Breast epithelium (tissue), 4 donors: Measurements from ENCODE around the gene DNAL1. TPM values are rescaled to one million over a fixed set of nuclear protein-coding genes. Genes with fewer than 3 reads are reported as not detected.

Experiments used
- DNase-seq, 2 donors: peaks; one replicate each; pipeline ENCODE4 v3.0.0-alpha.2; 2019; ENCODE audit warnings: low spot score in 2 of 2
- H3K27ac ChIP-seq, 2 donors: fragments of 200-600 bp; sonication (generic) in 1 of 2; one replicate each; pipeline ENCODE4 v1.5.1; 2016 to 2019; ENCODE audit warnings: mild to moderate bottlenecking in 1 of 2
- H3K27me3 ChIP-seq, 2 donors: fragments of 200-600 bp; sonication (generic) in 1 of 2; one replicate each; pipeline versions ENCODE4 v1.5.1 to v1.6.0; 2017 to 2019; ENCODE audit warnings: control low read depth in 1 of 2, mild to moderate bottlenecking in 1 of 2
- H3K36me3 ChIP-seq: fragments of 200-600 bp; one replicate; pipeline ENCODE4 v1.5.1; 2019
- H3K4me1 ChIP-seq, 2 donors: fragments of 200-600 bp; sonication (generic); one replicate each; pipeline ENCODE4 v1.5.1; 2016 to 2019; ENCODE audit warnings: control low read depth in 1 of 2
- H3K4me3 ChIP-seq, 3 donors: fragments of 200-600 bp; sonication (generic); 1 replicate in 2 of 3; 2 replicates in 1 of 3; pipeline ENCODE4 v1.5.1; 2016 to 2019; ENCODE audit warnings: mild to moderate bottlenecking in 3 of 3, moderate library complexity in 2 of 3
- H3K9me3 ChIP-seq, 2 donors: fragments of 200-600 bp; sonication (generic) in 1 of 2; one replicate each; pipeline ENCODE4 v1.5.1; 2016 to 2019; ENCODE audit warnings: control low read depth in 1 of 2
- POLR2A ChIP-seq: fragments of 450-650 bp; IDR thresholded peaks from one replicate; pipeline ENCODE4 v1.6.1; 2016; ENCODE audit warnings: antibody characterized with exemption, mild to moderate bottlenecking, moderate library complexity
- POLR2AphosphoS5 ChIP-seq, 3 donors: sonication (generic); formaldehyde crosslinking; IDR thresholded peaks; one replicate each; pipeline ENCODE4 v1.6.1; 2017; ENCODE audit warnings: antibody characterized with exemption in 3 of 3
- intact Hi-C: fragments of 100-400 bp; cut with DNase I; formaldehyde crosslinking; loops from one replicate; pipeline ENCODE4 v1.15.1; 2023; ENCODE audit warnings: low total_unique reads
- total RNA-seq, 3 donors: library from RNA; depleted of rRNA; stranded (reverse); fragments of >200 nt; gene quantifications; one replicate each; pipeline ENCODE4 v1.1.0, GENCODE V29; 2016
- TF ChIP-seq, protein P1 (sequence below), 3 donors: fragments of 450-650 bp; IDR thresholded peaks; one replicate each; pipeline ENCODE4 v1.5.1; 2016 to 2017; ENCODE audit warnings: antibody characterized with exemption in 3 of 3, mild to moderate bottlenecking in 3 of 3, moderate library complexity in 3 of 3

The DNAL1 gene
- total RNA-seq, 3 donors from 2014 or later: 6.1 to 12.8 (median 10.5) TPM

GRCh38 chr14:73717266-73717665 is 72.5 kb downstream of the DNAL1 start:
- DNase-seq: no peak
- Histone ChIP-seq H3K4me3 (no peak overlapping the region), H3K9me3 (no peaks in the 10 kb centered on the region), H3K27me3 (no peaks in the 10 kb centered on the region), H3K4me1 (peaks cover 0 to 3% of the 10 kb centered on the region in 2 donors), H3K27ac (peak overlapping the region; percentile 1 to 78), H3K36me3 (peaks cover 5% of the 10 kb centered on the region)
- intact Hi-C loops: no loop called here
- TF ChIP-seq POLR2AphosphoS5 (IDR thresholded peaks at IDR 0.05) (no peak), POLR2A (no peak)
- TF ChIP-seq, protein P1, sequence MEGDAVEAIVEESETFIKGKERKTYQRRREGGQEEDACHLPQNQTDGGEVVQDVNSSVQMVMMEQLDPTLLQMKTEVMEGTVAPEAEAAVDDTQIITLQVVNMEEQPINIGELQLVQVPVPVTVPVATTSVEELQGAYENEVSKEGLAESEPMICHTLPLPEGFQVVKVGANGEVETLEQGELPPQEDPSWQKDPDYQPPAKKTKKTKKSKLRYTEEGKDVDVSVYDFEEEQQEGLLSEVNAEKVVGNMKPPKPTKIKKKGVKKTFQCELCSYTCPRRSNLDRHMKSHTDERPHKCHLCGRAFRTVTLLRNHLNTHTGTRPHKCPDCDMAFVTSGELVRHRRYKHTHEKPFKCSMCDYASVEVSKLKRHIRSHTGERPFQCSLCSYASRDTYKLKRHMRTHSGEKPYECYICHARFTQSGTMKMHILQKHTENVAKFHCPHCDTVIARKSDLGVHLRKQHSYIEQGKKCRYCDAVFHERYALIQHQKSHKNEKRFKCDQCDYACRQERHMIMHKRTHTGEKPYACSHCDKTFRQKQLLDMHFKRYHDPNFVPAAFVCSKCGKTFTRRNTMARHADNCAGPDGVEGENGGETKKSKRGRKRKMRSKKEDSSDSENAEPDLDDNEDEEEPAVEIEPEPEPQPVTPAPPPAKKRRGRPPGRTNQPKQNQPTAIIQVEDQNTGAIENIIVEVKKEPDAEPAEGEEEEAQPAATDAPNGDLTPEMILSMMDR (IDR thresholded peaks at IDR 0.05): no peak

DNA sequence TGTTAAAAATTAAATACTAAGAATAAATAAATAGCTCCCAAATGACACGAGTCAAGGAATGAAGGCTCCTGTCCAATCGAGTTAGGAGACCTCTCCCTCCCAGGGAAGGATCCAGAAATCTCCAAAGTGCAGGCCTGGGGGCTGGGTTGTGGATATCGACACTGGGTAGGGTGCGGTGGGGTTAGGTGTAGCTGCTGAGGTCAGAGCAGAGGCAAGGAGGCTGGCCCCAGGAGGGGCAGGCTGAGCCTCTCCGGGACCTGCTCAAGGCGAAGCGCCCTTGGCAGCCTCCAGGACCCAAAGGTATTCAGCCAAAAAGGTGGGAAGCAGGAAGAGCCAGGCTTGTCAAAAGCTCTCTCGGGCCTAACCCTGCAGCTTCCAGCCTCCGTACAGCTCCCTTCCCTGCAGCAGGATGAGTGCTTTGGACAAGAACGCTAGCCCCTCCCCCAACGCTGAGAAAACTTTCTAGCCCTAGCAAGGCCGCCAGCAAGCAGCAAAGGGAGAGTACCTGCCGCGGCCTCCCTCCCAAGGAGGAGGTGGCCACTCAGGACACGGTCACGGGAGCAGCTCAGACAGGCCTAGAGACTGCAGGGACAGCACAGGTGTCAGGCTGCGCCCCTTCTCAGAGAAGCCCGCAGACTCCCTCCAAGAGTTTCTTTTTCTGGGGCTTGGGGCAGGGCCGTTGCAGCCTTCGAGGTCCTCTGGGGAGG is 73.1 kb downstream of the DNAL1 start:
- peak overlapping the region in 1 of 3 donors; percentile 43 for H3K4me3 ChIP-seq
- no peaks in the 10 kb centered on the region for H3K4me1 ChIP-seq
- no peaks in the 10 kb centered on the region for H3K27me3 ChIP-seq
- H3K36me3 ChIP-seq: peaks cover 5% of the 10 kb centered on the region
- intact Hi-C loops: no loop called here
- no peak for DNase-seq
- no peaks in the 10 kb centered on the region for H3K9me3 ChIP-seq
- peak overlapping the region; percentile 45 to 78 for H3K27ac ChIP-seq
- TF ChIP-seq, protein P1 (IDR thresholded peaks at IDR 0.05): no peak
- no peak for TF ChIP-seq POLR2A
- no peak for TF ChIP-seq POLR2AphosphoS5 (IDR thresholded peaks at IDR 0.05)

DNA sequence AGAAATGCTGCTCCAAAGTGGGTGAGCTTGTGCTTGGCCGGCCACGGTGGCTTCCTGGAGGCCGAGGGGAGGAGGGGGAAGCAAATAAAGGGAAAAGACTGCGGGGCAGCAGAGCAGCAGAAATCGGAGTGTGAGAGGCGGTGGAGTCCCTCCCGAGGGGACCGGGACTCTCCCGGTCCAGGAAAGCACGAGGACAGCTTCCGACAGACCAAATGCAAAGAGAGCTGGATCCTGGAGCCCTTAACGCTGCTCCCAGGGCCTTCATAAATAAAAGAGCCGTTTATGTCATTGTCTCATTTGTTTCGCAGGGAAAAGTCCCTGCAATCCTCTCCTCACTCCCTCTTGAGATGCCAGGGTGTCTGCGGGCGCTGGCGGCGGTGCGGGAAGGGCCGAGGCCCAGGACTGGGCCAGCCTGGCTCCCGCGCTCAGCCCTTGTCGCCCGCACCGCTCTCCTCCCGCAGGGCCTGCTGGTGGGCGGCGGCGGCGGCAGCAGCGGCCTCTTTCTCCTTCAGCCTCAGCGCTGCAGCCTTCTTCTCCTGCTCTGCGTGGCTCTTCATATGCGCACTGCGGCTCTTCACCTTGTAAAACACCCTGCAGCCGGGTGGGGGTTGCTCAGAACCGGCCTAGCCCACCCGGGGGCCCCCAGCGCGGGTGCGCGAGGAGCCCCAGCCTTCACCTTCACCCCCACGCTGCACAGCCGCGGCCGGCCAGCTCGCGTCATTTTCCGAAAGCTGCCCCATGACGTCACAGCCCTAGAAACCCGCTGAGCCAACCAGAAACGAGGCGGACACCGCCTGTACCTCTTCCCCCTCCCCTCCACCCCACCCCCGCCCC is 73.8 kb downstream of the DNAL1 start:
- TF ChIP-seq, protein P1 (IDR thresholded peaks at IDR 0.05): no peak
- TF ChIP-seq POLR2AphosphoS5 (IDR thresholded peaks at IDR 0.05) (no peak), POLR2A (no peak)
- H3K27ac ChIP-seq: peak overlapping the region; percentile 45 to 78
- DNase-seq: no peak
- H3K36me3 ChIP-seq: peaks cover 5% of the 10 kb centered on the region
- H3K4me3 ChIP-seq: peak overlapping the region in 1 of 3 donors; percentile 43
- intact Hi-C loops: no loop called here
- H3K27me3 ChIP-seq: no peaks in the 10 kb centered on the region
- H3K9me3 ChIP-seq: no peaks in the 10 kb centered on the region
- H3K4me1 ChIP-seq: no peaks in the 10 kb centered on the region

GRCh38 chr14:73719361-73719760 is 74.6 kb downstream of the DNAL1 start:
- Histone ChIP-seq H3K36me3 (peaks cover 5% of the 10 kb centered on the region), H3K27me3 (no peaks in the 10 kb centered on the region), H3K4me1 (no peaks in the 10 kb centered on the region), H3K9me3 (no peaks in the 10 kb centered on the region), H3K4me3 (no peak overlapping the region), H3K27ac (peak overlapping the region; percentile 45 to 78)
- no peak for DNase-seq
- intact Hi-C loops: no loop called here
- no peak for TF ChIP-seq POLR2AphosphoS5 (IDR thresholded peaks at IDR 0.05)
- TF ChIP-seq, protein P1 (IDR thresholded peaks at IDR 0.05): no peak
- no peak for TF ChIP-seq POLR2A

DNA sequence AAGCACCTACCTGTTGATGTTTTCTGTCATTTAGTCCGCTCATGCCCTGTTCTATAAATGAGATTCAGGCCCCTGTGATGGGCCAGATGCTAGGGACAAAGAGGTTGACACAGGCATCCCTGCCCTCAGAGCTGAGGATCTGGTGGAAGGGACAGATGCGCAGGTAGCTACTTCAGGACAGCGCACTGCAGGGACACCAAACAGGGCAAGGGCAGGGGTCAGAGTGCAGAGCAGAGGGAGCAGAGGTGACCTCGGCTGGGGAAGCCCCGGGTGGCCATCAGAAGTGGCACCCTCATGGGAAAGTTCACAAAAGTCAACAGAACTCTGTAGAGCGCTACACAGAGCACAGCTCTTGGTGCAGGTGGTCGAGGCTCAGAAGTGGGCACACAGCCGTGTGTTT is 75.0 kb downstream of the DNAL1 start:
- no peak overlapping the region for H3K4me3 ChIP-seq
- intact Hi-C loops: loop anchor here (10.0 kb wide), 1 partner anchor 95 kb away; no protein-coding TSS in a partner anchor
- H3K27me3 ChIP-seq: no peaks in the 10 kb centered on the region
- no peaks in the 10 kb centered on the region for H3K9me3 ChIP-seq
- peak overlapping the region in 1 of 2 donors; percentile 78 for H3K27ac ChIP-seq
- DNase-seq: no peak
- TF ChIP-seq POLR2AphosphoS5 (IDR thresholded peaks at IDR 0.05) (no peak), POLR2A (no peak)
- H3K4me1 ChIP-seq: peaks cover 0 to 2% of the 10 kb centered on the region in 2 donors
- H3K36me3 ChIP-seq: peaks cover 5% of the 10 kb centered on the region
